ENCODE data around the gene DELE1.

The DELE1 gene

DNA sequence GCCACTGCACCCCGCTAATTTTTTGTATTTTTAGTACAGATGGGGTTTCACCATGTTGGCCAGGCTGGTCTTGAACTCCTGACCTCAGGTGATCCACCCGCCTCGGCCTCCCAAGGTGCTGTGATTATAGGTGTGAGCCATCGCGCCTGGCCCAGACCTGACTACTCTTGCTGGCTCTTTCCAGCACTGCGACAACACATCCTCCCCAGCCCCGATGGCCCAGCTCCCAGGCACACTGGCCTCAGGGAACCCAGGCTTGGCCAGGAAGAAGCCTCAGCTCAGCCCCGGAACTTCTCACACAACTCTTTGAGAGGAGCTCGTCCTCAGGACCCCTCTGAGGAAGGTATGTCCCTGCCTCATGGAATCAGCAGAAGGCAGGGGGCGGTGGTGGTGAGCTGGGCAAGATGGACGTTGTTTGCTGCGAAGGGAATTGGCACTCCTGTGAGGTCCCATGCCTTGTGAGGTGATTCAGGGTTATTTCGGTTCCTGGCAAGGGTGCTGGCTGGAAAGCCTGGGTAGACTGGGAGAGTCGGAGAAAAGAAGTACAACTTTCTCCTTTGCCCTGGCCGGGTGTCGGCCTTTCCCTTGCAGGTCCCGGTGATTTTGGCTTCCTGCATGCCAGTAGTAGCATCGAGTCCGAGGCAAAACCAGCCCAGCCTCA, 5.9 kb downstream of the DELE1 start:
- no peak for DNase-seq

DNA sequence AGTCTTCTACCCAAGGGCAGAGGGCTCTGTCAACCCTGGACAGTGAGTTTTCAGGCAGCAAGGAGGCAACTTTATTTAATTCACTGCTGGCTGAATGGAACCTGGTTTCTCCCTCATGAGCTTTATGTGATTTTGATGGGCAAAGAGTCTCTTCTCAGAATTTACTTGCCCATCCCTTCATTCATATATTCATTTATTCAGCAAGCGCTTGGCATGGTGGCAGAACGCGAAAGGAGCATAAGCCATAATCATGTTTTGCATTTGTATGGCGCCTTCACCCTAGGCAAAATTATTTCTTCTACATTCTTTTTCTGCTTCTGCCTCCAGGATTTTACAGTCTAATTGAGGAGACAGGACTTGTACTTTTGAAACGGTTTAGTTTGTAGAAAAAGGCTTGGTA, 8.0 kb downstream of the DELE1 start:
- DNase-seq = no peak

DNA sequence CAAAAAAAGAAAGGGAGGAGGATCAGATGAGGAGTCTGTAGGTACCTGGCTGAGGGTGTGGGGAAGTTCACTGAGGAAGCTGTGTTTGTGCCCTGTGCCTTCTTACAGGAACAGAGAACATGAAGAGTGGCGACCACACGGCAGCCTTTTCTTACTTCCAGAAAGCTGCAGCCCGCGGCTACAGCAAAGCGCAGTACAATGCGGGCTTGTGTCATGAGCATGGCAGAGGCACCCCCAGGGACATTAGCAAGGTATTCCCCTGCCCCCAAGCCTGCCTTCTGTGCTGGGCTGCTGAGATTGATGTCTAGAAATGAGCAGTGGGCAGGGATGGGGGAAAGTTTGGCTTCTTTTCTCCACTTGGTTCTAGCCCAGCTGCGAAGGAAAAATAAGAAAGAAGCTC, 9.5 kb downstream of the DELE1 start:
- DNase-seq = no peak

DNA sequence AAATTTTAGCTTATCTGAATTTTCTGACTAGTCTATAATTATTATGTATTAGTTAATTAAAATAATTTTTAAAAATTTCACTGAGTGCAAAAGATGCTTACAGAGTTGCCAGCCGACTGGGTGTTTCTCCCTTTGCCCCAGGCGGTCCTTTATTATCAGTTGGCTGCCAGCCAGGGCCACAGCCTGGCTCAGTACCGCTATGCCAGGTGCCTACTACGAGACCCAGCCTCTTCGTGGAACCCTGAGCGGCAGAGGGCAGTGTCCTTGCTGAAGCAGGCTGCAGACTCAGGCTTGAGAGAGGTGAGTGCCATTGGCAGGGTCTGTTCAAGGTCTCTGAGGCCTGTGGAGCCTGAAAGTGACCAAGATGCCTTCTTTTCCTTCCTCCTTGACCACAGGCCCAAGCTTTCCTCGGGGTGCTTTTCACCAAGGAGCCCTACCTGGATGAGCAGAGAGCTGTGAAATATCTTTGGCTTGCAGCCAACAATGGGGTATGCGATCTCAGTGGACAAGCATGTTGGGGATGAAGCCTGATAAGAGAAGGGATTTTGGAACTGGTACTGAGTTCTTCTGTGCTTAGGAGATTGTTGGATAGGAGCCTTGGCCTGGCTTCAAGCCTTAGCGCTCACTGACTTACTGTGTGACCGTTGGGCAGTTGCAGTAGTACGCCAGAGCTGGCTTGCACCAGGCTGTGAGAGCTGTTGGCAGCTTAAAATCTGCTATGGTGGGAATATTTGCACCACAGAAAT, 10.6 kb downstream of the DELE1 start:
- DNase-seq = no peak

DNA sequence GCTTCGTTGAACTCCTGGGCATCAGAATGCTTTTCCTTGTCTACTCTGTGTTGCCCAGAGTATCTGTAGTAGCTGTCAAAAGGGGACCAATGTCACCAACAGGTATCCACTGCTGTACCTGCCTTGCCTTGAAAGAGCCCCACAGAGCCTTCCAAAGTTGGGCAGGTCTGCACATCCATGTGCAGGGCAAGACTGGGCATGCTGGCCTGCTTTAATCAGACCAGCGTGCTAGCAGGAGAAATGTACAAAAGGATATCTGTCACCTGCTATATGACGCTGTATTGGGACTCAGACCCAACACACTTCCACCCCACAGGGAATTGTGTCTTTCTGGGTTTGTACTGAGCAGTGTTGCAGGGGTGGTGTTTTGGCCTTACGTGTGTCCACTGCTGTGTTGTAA, 11.9 kb downstream of the DELE1 start:
- DNase-seq = no peak

DNA sequence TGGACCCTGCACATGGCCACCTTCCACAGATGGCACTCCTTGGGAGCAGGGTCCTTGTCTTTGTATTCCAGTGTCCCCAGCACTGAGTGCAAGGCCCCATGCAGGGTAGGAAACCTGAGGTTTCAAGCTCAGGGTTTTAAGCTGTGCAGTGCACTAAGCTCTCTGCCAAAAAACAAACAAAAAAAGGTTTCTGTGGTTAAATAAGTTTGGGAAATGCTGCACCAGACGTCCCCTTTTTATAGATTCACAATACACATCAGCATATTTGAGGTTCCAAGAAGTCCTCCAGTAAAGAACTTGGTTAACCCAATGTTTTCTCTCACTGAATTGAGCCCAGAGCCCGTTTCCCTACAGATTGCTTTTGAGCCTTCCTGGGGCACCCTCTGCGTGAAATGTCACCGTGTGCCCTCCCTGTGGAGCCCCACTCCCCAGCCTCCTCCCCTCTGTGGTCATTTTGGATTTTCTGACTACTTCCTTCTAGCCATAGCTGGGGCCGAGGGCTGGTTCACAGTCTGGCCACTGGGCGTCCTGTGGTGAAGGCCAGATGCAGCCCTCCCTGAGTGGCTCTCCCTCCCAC, 17.1 kb downstream of the DELE1 start:
- DNase-seq = no peak

DNA sequence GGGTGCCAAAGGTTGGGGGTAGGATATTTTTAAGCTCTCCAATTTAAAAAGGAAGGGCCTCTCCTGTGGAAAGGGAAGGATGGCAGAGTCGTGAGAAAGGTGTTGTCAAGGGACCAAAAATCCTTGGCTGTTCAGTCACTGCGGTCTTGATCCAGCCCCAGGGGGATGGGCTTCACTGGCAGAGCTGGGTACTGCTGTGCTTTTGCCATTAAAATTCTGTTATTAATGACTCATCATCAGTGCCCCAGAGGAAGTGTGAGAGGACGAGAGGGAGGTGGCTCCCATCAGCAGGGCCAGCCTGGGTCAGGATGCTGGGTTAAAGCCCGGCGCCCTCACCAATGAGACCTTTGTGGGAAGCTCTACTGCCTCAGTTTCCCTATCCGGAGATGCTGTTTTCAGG, 17.6 kb downstream of the DELE1 start:
- no peak for DNase-seq

DNA sequence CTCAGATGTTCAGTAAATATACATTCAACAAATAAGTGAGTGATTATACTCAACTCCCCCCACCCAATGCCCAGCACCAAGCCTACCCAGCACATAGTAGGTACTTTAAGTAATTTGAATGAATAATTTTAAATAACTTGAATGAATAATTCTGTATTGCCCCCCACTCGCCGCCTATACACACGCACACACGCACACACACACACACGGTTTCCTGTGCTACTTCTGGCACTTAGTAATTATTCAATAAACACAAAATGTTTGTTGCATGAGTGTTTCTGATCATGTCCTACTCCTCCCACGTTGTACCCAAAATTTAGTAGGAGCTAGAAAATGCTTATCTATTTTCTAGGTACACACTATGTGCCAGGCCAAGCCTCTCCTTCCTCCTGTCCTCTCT, 18.1 kb downstream of the DELE1 start:
- no peak for DNase-seq

DNA sequence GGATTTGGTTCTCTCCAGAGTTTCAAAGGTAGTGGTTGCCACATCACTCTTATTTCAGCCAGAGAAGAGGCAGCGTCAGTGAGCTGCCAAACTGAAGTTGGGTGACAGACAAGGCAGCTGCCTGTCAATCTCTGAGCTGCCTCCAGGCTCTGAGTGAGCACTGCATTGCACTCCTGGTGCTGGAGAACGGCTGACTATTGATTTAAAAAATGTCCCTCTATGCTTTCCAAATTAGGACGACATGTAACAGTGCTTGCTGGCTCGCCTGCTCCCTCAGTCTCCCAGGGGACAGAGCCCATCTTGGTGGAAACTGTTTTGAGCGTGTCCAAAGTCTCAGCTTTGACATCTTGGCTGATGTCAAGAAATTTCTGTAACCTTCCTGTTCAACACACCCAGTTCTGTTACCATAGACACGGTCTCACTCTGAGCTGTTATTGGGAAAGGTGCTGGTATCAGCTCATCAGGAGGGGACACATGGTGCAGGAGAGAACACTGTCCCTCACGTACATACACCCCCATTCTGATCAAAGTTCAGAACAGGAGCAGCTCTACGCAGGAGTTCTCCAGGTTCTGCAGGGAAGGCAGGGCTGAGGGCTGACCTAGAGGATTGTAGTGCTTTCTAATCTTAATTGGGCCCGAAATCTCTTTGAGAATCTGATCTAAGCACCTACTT, 18.6 kb downstream of the DELE1 start:
- DNase-seq = no peak

DNA sequence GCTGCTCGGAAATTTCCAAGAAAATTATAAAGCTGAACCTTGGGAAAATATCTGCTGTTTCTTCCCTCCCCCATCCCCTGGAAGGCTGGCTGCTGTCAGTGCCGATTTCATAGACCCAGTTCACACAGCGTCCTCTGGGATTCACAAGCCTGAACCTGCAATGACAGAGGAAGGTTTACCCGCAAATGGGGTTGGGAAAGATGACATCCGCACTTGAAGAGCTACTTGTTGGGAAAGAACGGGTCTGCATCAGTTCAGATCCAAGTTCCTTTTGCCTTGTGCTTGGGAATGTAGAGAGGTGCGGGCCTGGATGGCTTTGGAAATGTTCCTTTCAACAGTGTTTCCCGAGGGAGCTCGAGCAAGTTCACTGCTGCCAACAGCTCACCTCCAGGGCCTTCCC, 20.4 kb downstream of the DELE1 start:
- DNase-seq = no peak

DNA sequence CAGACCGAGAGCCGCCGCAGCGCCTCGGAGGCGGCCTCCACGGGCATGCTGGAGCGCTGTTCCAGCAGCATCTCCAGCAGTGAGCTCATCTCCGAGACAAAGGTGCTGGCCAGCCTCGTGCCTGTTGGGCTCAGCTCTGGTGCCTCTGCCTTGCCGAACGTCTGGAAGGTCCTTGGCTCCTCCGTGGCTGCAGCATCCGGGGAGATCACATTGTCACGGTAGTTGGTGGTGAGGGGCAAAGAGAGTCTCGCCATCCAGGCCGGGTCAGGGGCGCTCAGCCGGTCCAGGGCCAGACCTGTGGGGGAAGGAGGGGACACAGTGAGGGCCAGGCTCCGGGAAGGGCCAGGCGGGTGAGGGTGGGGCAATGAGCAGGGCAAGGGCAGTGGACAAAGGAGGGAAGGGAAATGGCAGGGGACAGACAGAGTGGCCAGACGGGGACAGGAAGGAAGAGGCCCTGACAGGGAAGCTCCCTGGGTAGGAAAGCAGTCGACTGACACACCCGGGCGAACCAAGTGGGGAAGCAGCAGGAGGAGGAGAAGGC, 21.9 kb downstream of the DELE1 start:
- DNase-seq = no peak

DNA sequence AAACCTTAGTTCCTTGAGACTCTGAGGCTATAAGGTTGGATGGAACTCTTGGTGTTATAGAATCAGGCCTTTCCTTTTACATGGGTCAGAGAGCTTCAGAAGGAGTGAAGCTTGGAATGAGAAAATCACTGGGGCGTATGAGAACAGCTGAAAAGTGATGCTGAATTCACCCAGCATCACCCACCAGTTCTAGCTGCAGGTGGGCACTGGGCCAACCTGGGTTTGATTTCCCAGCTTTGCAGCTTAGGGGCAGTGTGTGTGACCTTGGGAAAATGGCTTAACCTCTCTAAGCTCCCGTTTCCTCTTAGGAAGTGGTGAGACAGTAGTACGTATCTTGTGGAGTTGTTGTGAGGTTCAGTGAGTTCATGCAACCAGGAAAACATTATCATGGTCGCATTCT, 23.6 kb downstream of the DELE1 start:
- no peak for DNase-seq

DNA sequence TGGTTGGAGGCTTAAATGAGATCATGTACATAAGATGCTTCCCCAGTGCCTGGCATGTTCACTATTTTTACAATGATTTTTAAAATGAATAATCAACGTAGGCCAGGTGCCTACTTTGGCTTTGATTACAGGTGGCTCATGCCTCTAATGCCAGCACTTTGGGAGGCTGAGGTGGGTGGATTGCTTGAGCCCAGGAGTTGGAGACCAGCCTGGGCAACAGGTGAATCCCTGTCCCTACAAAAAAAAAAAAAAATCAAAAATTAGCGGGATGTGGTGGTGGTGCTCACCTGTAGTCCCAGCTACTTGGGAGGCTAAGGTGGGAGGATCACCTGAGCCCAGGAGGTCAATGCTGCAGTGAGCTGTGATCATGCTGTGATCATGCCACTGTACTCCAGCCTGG, 25.1 kb downstream of the DELE1 start:
- no peak for DNase-seq

DNA sequence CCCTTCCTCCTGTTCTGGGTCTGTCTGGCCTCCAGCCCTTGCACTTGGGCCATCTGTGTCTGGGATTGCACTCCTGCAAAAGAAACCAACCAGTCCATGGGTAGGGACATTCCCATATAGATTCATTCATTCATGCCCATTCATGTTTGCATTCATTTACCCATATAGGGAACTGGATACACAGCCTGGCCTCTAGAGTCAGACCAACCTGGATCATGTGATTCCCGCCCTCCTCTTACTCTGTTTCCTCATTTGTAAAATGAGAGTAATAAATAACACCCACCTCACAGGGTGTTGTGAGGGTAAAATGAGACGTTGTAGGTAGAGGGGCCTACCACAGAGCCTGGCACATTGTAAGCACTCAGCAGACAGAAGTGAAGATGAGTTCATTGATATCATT, 25.8 kb downstream of the DELE1 start:
- no peak for DNase-seq

DNA sequence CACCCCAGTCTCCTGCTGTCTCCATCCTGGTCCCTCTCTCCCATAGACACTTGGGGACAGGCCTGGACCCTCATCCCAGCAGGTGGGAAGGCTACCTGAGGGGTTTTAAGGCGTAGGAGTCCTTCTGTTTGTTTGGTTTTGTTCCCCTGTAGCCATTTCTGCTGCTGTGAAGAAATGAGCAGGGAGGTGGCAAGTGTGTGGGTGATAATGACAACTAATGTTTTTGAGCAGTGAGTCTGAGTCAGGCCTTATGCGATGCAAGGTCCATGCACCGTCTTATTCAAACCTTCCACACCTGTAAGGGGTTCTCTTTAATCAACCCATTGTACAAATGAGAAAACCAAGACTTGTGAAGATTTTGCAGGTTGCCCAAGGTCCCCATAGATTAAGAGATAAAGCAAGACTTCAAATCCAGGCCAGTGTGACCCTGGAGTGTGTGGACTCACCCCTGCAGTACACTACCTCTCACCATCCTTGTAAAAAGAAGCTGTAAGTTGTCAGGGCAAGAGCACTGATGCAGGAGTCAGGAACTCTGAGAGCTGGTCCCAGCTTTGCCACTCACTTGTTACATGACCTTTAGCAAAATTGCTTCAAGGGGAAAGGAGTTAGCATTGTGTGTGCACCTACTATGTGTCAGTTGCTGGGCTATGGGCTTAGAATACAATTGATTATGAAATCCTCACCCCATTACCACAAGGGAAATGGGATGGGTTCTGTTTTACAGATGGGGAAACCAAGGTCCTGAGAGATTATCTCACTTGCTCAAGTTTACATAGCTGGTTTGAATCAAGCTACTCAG, 26.7 kb downstream of the DELE1 start:
- no peak for DNase-seq

DNA sequence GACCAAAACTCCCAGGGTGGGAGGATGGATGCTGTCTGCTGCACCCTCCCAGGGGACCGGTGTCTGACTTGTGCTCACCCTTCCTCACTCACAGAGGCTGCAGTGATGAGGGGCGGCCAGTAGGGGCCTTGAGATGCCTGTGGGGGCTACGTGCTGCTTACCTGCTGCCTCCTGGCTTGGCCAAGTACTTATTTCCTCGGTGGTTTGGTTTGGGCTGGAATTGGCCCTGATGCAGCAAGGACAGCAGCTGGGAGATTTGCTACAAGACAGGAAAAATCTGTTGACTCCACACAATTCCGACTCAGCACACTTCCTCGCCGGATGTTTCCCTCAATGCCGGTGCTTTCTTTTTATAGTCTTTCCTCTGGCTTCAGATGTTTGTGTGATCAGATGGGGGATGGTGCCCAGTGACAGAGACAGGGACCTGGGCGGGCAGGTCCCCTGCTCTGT, 27.7 kb downstream of the DELE1 start:
- peak; percentile 9 to 23 for DNase-seq

DNA sequence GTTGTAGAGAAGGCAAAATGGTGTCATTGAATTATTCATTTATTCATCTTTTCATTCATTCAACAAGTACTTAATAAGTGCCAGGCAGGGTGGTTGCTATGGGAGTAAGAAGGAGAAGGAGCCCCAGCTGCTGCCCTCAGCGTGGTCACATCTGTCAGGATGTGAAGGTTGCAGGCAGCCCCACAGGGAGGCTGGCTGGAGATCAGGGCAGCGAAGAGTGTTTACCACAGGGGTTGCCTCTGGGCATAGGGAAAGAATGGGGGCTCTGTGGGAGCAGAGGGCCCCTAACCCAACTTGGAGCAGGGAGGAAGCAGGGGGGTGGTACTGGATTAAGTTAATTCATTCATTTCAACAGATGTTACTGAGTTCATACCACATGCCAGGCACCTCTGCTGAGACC, 28.3 kb downstream of the DELE1 start:
- DNase-seq = no peak

DNA sequence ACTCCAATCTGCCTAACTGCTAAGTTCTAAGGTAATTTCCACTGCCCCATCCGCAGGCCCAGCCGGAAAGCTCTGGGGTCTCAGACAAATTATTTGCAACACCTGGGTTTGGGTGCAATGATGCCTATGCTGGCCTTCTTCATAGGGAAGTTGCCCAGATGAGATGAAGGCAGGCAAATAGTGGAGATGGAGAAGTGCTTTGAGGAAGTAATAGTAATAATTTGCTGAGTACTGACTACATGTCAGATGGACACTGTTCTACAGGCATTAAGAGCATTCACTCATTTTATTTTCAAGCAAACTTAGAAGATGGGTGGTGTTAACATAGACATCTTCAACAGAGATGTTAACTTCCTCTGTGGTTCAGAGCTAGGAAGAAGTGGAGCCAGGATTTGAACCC, 30.5 kb downstream of the DELE1 start:
- no peak for DNase-seq

DNA sequence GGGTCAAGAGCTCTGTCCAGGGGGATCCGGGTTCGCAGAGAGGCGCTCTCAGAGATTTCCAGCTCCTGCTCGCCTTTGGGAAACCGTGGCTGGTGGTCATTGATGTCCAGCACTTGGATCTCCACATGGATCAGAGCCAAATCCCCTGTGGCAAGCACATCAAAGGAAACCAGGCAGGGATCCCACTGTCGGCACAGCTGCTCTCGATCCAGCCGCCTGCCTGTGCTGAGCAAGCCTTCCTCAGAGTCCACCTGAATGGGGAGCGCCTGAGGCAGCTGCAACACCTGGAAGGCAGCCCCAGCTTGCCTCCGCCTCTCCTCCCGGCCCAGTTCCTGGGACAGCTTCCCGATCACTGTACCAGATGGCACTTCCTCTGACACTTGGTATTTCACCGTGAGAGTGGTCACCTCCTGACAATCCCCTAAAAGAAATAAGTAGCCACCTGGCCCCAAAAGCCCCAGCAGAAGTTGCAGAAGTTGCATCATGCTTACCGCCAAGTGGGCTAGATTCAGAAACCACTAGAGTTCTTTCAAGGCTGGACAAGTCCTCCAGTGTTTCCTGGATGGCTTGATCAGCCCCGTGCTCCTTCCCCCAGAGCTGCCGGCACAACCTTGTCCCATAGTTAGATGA, 33.8 kb downstream of the DELE1 start:
- DNase-seq = no peak

DNA sequence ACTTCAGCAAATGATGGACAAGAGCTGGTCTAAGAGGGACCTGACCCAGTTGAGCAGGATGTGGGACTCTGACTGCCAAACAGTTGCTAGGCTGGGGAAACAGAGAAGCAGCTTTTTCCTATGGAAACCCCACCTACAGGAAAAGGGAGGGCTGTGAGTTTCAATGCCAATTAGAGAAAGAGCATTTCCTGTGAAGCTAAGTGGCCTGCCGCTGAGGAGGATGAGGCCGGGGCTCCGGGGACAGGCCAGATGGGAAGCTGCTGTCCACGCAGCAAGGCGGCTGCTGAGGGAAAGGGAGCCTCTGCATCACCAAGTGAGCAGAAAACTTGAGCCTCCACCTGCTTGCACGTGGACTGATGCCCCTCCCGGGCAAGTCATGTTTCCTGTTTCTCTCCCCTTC, 34.4 kb downstream of the DELE1 start, which contains the start of gene PCDH12:
TSS of gene PCDH12 (minus strand) at position 90 of the 400 bp plus-strand sequence. CDS start 351 bp downstream, outside the sequence.
- DNase-seq = peak in 1 of 2 donors; percentile 16

DNA sequence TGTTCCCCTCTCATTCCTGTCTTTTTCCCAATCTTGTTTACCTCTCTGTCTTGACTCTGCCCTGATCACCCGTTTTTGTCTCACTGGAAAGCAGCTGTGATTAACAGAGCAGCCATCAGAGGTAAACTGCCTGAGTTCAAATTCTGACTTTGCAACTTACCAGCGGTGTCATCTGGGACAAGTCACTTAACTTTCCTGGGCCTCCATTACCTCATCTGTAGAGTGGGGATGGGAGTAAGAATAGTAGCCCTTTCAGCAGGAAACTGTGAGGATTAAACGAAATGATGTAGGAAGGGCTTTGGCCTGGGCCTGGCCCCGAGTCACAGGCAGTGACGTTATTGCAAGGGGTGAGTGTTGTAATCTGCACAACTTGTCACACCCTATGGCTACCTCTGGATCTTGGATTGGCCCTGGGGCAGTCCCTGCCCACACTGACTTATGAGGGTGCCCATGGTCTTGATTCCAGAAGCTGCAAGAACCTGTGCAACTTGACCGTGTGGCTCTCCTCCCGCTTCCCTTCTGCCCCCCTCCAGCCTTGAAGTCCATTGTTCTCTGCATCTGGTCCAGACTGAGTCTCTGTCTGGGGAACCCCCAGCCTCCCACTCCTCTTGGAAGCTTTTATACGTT, 35.0 kb downstream of the DELE1 start:
- peak in 1 of 2 donors; percentile 58 for DNase-seq

Data from CD4-positive, alpha-beta T cell treated with Interferon alpha-2 for 1 hour (primary cell).